ENCODE results near the gene CCDC88C. TPM values are rescaled to one million over a fixed set of nuclear protein-coding genes. Genes with fewer than 3 reads are reported as not detected.

Gene CCDC88C
- total RNA-seq, 2 donors from 2014 or later: 32.5 to 54.4 TPM

- no peak for DNase-seq (ENCODE audit: low spot score)
- Histone ChIP-seq H3K4me3 (no peak overlapping the region), H3K9me3 (no peaks in the 10 kb centered on the region), H3K36me3 (no peaks in the 10 kb centered on the region), H3K4me1 (replicated peaks) (peaks cover 41% of the 10 kb centered on the region), H3K27me3 (replicated peaks; ENCODE audit: insufficient read depth) (no peaks in the 10 kb centered on the region), H3K27ac (peak overlapping the region; percentile 80)
- 67% methylated on average over 19 of the region's 19 CpGs for WGBS
- no peak for TF ChIP-seq POLR2A (IDR thresholded peaks at IDR 0.05)
- TF ChIP-seq CTCF (IDR thresholded peaks at IDR 0.05): no peak
- TF ChIP-seq POLR2AphosphoS5 (IDR thresholded peaks at IDR 0.05): no peak
- intact Hi-C loops (cut with DNase I): no loop called here
Measured at GRCh38 chr14:91371011-91371989, 46.3 kb downstream of the CCDC88C start.

DNA sequence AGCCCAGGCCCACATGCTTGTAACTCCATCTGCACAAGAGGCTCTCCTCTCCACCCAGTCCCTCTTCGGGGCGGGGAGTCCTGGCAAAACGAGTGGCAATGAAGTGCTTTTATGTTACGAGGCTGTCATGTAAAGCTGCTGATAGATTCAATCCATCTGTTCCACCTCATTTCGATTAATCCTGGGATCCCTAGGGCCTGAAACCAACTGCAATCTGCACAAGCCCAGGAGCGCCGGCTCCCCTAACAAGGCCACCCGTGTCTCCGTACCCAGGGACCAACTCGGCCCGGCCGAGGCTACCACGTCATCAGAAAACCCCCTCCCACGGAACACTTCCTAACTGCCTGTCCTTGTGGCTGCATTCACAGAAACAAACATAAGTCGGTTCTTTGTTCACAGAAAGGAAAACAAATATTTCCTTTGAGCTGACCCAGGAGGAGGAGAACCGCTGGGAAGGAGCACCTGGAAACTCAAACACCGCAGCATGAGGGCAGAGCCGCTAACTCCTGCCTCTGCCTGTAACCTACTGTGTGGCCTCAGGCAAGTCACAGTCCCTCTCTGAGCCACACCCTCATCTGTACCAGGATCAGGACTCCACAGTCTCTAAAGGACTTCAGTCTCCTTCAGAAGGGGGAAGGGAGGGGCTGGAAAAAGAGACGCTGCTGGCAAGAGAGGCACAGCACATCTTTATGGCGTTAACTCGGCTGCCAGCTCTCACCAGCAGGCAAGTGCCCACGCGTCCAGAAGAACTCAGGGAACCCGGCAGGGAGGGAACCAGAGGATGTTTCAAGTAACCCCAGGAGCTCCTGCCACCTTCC lies 47.8 kb downstream of the CCDC88C start:
- Histone ChIP-seq H3K4me3 (peak overlapping the region in 1 of 2 donors; percentile 2), H3K27ac (peak overlapping the region; percentile 80), H3K36me3 (no peaks in the 10 kb centered on the region), H3K9me3 (no peaks in the 10 kb centered on the region), H3K27me3 (replicated peaks; ENCODE audit: insufficient read depth) (no peaks in the 10 kb centered on the region), H3K4me1 (replicated peaks) (peaks cover 36% of the 10 kb centered on the region)
- TF ChIP-seq POLR2AphosphoS5 (IDR thresholded peaks at IDR 0.05) (peak; percentile 67), POLR2A (IDR thresholded peaks at IDR 0.05) (no peak), CTCF (IDR thresholded peaks at IDR 0.05) (peak in 2 of 4 experiments; percentile 7 to 16)
- intact Hi-C loops (cut with DNase I): no loop called here
- WGBS: 14% methylated on average over 24 of the region's 24 CpGs
- DNase-seq (ENCODE audit: low spot score): peak; percentile 85

DNA sequence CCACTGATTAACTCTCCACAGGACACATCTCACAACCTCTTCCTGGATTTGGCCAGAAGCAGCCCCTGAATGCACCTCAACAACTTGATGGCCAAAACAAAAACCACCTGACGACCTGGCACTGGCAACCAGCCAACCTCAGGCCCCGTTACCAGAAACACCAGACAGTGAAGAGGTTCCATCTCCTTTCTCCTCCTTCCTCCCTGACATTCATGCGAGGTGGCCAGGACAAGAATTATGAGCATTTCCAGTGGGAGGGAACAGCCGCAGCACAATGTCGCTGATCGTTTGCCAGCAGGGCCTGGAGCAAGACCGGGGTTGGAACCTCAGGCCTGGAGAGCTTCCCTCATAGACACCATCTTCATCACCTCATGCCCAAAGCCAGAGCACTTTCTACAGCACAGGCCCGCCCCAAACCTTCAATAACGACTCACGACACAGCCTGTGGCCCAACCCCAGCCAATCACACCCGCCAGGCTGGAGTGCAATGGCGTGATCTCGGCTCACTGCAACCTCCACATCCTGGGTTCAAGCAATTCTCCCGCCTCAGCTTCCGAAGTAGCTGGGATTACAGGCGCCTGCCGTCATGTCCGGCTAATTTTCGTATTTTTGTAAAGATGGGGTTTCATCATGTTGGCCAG lies 48.7 kb downstream of the CCDC88C start:
- H3K4me1 ChIP-seq (replicated peaks): peaks cover 31% of the 10 kb centered on the region
- no peak for TF ChIP-seq POLR2A (IDR thresholded peaks at IDR 0.05)
- TF ChIP-seq CTCF (IDR thresholded peaks at IDR 0.05): no peak
- TF ChIP-seq POLR2AphosphoS5 (IDR thresholded peaks at IDR 0.05): no peak
- peak overlapping the region; percentile 80 for H3K27ac ChIP-seq
- no peaks in the 10 kb centered on the region for H3K36me3 ChIP-seq
- H3K4me3 ChIP-seq: no peak overlapping the region
- DNase-seq (ENCODE audit: low spot score): no peak
- intact Hi-C loops (cut with DNase I): no loop called here
- 67% methylated on average over 19 of the region's 19 CpGs for WGBS
- no peaks in the 10 kb centered on the region for H3K9me3 ChIP-seq
- H3K27me3 ChIP-seq (replicated peaks; ENCODE audit: insufficient read depth): no peaks in the 10 kb centered on the region

DNA sequence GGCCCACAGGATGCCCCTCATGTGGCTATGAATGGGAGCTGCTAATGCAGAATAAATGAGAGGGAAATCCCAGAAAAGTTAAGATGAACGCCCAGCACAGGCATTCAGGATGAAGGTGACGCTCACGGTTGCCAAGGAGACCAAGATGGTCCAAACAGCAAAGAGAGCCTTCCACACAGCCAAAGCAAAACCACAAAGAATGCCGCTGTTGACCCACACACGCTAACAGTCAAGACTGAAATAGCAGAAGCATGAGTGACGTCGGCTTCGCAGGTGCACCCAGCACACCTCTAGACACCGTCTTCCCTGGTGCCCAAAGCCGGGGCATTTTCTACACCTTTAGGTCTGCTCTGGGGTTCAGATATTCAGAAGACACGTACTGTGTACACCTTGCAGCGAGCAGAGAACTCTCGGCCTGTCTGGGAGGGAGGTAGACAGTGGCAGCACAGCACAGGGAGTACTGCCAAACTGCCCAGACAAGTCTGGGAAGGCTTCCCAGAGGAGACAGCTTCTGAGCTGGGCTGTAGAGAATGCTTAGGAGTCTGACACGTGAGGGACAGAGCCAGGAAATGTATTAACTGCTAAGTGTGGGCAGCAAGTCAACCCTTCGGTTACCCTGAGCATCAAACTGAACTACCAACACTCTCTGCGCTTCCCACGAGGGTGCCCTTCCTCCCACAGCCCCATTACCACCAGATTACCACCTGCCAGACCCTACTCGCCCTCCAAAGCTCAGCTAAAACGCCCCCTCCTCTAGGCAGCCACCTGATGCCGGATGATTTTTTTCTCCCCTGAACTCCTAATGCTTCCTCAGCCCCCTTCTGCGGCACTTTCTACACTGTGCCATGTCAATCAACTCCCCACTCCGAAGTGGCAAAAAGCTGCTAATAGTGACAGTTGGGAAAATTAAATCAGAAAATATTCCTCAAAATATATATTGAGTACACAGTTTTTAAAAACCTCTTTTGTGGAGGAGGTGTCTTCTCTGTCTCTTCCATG lies 50.1 kb downstream of the CCDC88C start:
- DNase-seq (ENCODE audit: low spot score): peak; percentile 46
- Histone ChIP-seq H3K4me3 (no peak overlapping the region), H3K36me3 (no peaks in the 10 kb centered on the region), H3K27ac (no peak overlapping the region), H3K9me3 (no peaks in the 10 kb centered on the region), H3K27me3 (replicated peaks; ENCODE audit: insufficient read depth) (no peaks in the 10 kb centered on the region), H3K4me1 (replicated peaks) (peaks cover 22% of the 10 kb centered on the region)
- 66% methylated on average over 22 of the region's 22 CpGs for WGBS
- TF ChIP-seq CTCF (IDR thresholded peaks at IDR 0.05) (no peak), POLR2AphosphoS5 (IDR thresholded peaks at IDR 0.05) (no peak), POLR2A (IDR thresholded peaks at IDR 0.05) (no peak)
- intact Hi-C loops (cut with DNase I): no loop called here

All from prostate gland (tissue), 2 donors.